NAMALWA (cell line): ENCODE results near the gene SH3BP5.
A peak's percentile ranks its signal among the peaks of the same experiment; 100 is the strongest.

Experiments
- DNase-seq: peaks from one replicate; pipeline ENCODE4 v3.0.0-alpha.2; 2015; ENCODE audit warnings: low spot score

SH3BP5 gene

GRCh38 chr3:15276028-15276724, 56.2 kb downstream of the SH3BP5 start:
- no peak for DNase-seq

GRCh38 chr3:15273227-15273626, 59.2 kb downstream of the SH3BP5 start:
- no peak for DNase-seq

GRCh38 chr3:15272426-15273196, 59.8 kb downstream of the SH3BP5 start:
- DNase-seq: no peak

- DNase-seq: no peak
These were observed 60.5 kb downstream of the SH3BP5 start for GRCh38 chr3:15271785-15272381.

- DNase-seq: no peak
These were observed 61.4 kb downstream of the SH3BP5 start for GRCh38 chr3:15271030-15271429.

- no peak for DNase-seq
These were observed 63.0 kb downstream of the SH3BP5 start for GRCh38 chr3:15269091-15269989.

GRCh38 chr3:15268033-15268631, 64.3 kb downstream of the SH3BP5 start:
- peak; percentile 88 for DNase-seq

GRCh38 chr3:15267502-15267901, 64.9 kb downstream of the SH3BP5 start:
- no peak for DNase-seq

- DNase-seq: no peak
These were observed 65.6 kb downstream of the SH3BP5 start for GRCh38 chr3:15266510-15267376.

GRCh38 chr3:15265655-15266509, 66.5 kb downstream of the SH3BP5 start:
- DNase-seq: no peak

GRCh38 chr3:15264486-15264885, 67.9 kb downstream of the SH3BP5 start:
- no peak for DNase-seq

- no peak for DNase-seq
These were observed 68.5 kb downstream of the SH3BP5 start for GRCh38 chr3:15263926-15264325.

- no peak for DNase-seq
These were observed 69.3 kb downstream of the SH3BP5 start for GRCh38 chr3:15263120-15263519.

- no peak for DNase-seq
These were observed 70.4 kb downstream of the SH3BP5 start for GRCh38 chr3:15262021-15262420.

- DNase-seq: no peak
These were observed 71.1 kb downstream of the SH3BP5 start for GRCh38 chr3:15261274-15261673.

- DNase-seq: no peak
These were observed 71.9 kb downstream of the SH3BP5 start for GRCh38 chr3:15260531-15260930.

GRCh38 chr3:15258720-15259119, 73.7 kb downstream of the SH3BP5 start:
- no peak for DNase-seq

GRCh38 chr3:15256861-15257341, 75.5 kb downstream of the SH3BP5 start:
- no peak for DNase-seq

GRCh38 chr3:15255215-15255614, 77.2 kb downstream of the SH3BP5 start:
- no peak for DNase-seq
